ENCODE data around the gene C1orf146.
"Not testable (repeated sequence)": the region's sequence is repeated elsewhere in the genome, so short reads cannot be mapped to it uniquely, and the experiment has no call there.

C1orf146 gene

GRCh38 chr1:92217721-92218120 is at the start of gene C1orf146:
Gene C1orf146 (plus strand): TSS chr1:92217915. CDS start chr1:92231421, 13,506 bp downstream.
- no peak for DNase-seq

GRCh38 chr1:92168657-92169056 is 49.1 kb upstream of the C1orf146 start:
- no peak for DNase-seq

GRCh38 chr1:92169214-92170005 is 48.3 kb upstream of the C1orf146 start:
- DNase-seq = no peak

- DNase-seq = no peak
These were observed 33.1 kb upstream of the C1orf146 start for GRCh38 chr1:92184632-92185031.

GRCh38 chr1:92186081-92186480 is 31.6 kb upstream of the C1orf146 start:
- no peak for DNase-seq

GRCh38 chr1:92188436-92189255 is 29.1 kb upstream of the C1orf146 start:
- DNase-seq = no peak

GRCh38 chr1:92191726-92192125 is 26.0 kb upstream of the C1orf146 start:
- no peak for DNase-seq

- DNase-seq = no peak
These were observed 25.5 kb upstream of the C1orf146 start for GRCh38 chr1:92192246-92192645.

- DNase-seq = no peak
These were observed 23.2 kb upstream of the C1orf146 start for GRCh38 chr1:92194511-92194910.

- no peak for DNase-seq
These were observed 15.7 kb upstream of the C1orf146 start for GRCh38 chr1:92201973-92202372.

GRCh38 chr1:92203105-92203504 is 14.6 kb upstream of the C1orf146 start:
- no peak for DNase-seq

- no peak for DNase-seq
These were observed 7.0 kb upstream of the C1orf146 start for GRCh38 chr1:92210701-92211100.

GRCh38 chr1:92211166-92211565 is 6.5 kb upstream of the C1orf146 start:
- no peak for DNase-seq

- DNase-seq = no peak
These were observed 844 bp downstream of the C1orf146 start for GRCh38 chr1:92218559-92218958.

- DNase-seq = no peak
These were observed 1.3 kb downstream of the C1orf146 start for GRCh38 chr1:92219028-92219427.

GRCh38 chr1:92228401-92228800 is 10.7 kb downstream of the C1orf146 start:
- no peak for DNase-seq

GRCh38 chr1:92230736-92231135 is 13.0 kb downstream of the C1orf146 start:
- no peak for DNase-seq

GRCh38 chr1:92240034-92240433 is 22.3 kb downstream of the C1orf146 start:
- no peak for DNase-seq

- DNase-seq = no peak
These were observed 26.7 kb downstream of the C1orf146 start for GRCh38 chr1:92244376-92244775.

- not testable (repeated sequence) for DNase-seq
These were observed 37.0 kb downstream of the C1orf146 start for GRCh38 chr1:92254714-92255113.

- no peak for DNase-seq
These were observed 41.6 kb downstream of the C1orf146 start for GRCh38 chr1:92259350-92259749.

GRCh38 chr1:92262516-92262915 is 44.8 kb downstream of the C1orf146 start:
- no peak for DNase-seq

GRCh38 chr1:92273039-92273438 is 55.3 kb downstream of the C1orf146 start:
- no peak for DNase-seq

- no peak for DNase-seq
These were observed 57.2 kb downstream of the C1orf146 start for GRCh38 chr1:92274939-92275338.
